OCI-LY3 (cell line): ENCODE results near the gene STAP1.

ENCODE experiments used
- H2AFZ ChIP-seq: fragments of 200-600, 300-600 bp; shearing (Covaris generic); 2 replicates; pipeline ENCODE4 v1.6.0; 2014; ENCODE audit warnings: antibody characterized with exemption, low read depth, low read length
- H3K27ac ChIP-seq: fragments of 200-600, 300-600 bp; sonication (generic); 2 replicates; pipeline ENCODE4 v1.5.1; 2014; ENCODE audit warnings: mild to moderate bottlenecking, low read length, moderate library complexity, mixed read lengths
- H3K27me3 ChIP-seq: fragments of 200-600, 300-600 bp; sonication (generic); 2 replicates; pipeline ENCODE4 v1.6.1; 2014; ENCODE audit warnings: low read depth, low read length, mixed read lengths
- H3K36me3 ChIP-seq: fragments of 200-600, 300-600 bp; sonication (generic); replicated peaks from 2 replicates; pipeline ENCODE3; 2014; ENCODE audit warnings: low read depth, low read length, mixed read lengths
- H3K4me1 ChIP-seq: fragments of 300-600, 200-600 bp; sonication (generic); 2 replicates; pipeline ENCODE4 v1.6.1; 2014; ENCODE audit warnings: low read length, mixed read lengths
- H3K4me2 ChIP-seq: fragments of 200-600, 300-600 bp; sonication (generic); 2 replicates; pipeline ENCODE4 v1.6.1; 2014; ENCODE audit warnings: low read length, mixed read lengths
- H3K4me3 ChIP-seq: fragments of 300-600, 200-600 bp; sonication (generic); 2 replicates; pipeline ENCODE4 v1.5.1; 2014; ENCODE audit warnings: antibody characterized with exemption, mild to moderate bottlenecking, low read length, moderate library complexity
- H3K79me2 ChIP-seq: fragments of 300-600, 200-600 bp; shearing (Covaris generic); 2 replicates; pipeline ENCODE4 v1.6.1; 2014; ENCODE audit warnings: mild to moderate bottlenecking, low read length, mixed read lengths
- H3K9ac ChIP-seq: fragments of 300-600, 200-600 bp; shearing (Covaris generic); 2 replicates; pipeline ENCODE4 v1.6.0; 2014; ENCODE audit warnings: mild to moderate bottlenecking, low read length, moderate library complexity
- H3K9me3 ChIP-seq: fragments of 200-600, 300-600 bp; shearing (Covaris generic); 2 replicates; pipeline ENCODE4 v1.6.1; 2014; ENCODE audit warnings: low read length, mixed read lengths; ENCODE audit not compliant: insufficient read depth
- H4K20me1 ChIP-seq: fragments of 200-600, 300-600 bp; sonication (generic); 2 replicates; pipeline ENCODE4 v1.6.1; 2016; ENCODE audit warnings: low read length, mixed read lengths; ENCODE audit not compliant: insufficient read depth
- EZH2phosphoT487 ChIP-seq: fragments of 200-600 bp; shearing (Covaris generic); IDR thresholded peaks from 2 replicates; pipeline ENCODE4 v1.6.1; 2018; ENCODE audit warnings: antibody characterized with exemption, mixed run types, low read depth
- TF ChIP-seq, protein P1 (sequence below): fragments of 200-600, 300-600 bp; sonication (generic); IDR thresholded peaks from 2 replicates; pipeline ENCODE4 v1.5.1; 2014; ENCODE audit warnings: antibody characterized with exemption, low read length, low read depth

The STAP1 gene

DNA sequence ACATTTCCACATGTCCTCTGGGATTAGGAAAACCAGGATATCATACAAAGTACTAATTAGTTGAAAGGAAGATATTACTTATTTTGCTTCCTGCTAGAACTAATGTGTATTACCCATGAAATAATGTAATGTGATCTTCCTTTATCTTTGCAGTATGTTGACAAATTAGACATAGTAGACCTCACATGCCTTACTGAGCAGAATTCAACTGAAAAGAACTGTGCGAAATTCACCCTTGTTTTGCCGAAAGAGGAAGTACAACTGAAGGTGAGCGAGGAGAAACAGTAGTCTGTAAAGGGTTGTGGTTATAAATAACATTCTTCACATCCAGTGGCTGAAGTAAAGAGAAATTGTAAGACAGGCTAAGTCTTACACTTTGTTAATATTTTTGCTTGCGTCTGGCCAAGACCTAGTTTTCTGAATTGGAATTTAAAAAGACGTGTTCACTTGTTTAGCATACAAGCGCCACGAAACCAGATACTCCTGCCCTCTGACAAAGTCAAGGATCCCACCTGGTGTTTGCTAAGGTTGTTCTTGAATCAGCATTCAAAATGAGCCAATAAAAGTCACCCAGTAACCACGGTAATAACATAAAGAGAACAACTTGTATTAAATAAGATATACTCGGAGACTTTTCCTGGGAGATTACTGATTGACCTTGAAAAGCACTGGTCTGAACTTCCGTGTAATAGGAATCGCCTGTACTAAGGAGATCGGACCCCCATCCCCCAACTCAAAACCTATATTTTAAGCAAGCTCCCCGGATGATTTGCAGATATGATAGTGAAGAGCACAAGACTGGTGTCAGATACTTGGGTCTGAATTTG lies 16.9 kb downstream of the STAP1 start:
- H3K9ac ChIP-seq: peak overlapping the region; percentile 60
- peak overlapping the region; percentile 98 for H2AFZ ChIP-seq
- peaks cover 26% of the 10 kb centered on the region for H3K4me1 ChIP-seq
- H3K9me3 ChIP-seq: no peaks in the 10 kb centered on the region
- H3K27me3 ChIP-seq: no peaks in the 10 kb centered on the region
- peak overlapping the region; percentile 75 for H3K27ac ChIP-seq
- no peaks in the 10 kb centered on the region for H3K36me3 ChIP-seq
- no peaks in the 10 kb centered on the region for H3K79me2 ChIP-seq
- TF ChIP-seq, protein P1, sequence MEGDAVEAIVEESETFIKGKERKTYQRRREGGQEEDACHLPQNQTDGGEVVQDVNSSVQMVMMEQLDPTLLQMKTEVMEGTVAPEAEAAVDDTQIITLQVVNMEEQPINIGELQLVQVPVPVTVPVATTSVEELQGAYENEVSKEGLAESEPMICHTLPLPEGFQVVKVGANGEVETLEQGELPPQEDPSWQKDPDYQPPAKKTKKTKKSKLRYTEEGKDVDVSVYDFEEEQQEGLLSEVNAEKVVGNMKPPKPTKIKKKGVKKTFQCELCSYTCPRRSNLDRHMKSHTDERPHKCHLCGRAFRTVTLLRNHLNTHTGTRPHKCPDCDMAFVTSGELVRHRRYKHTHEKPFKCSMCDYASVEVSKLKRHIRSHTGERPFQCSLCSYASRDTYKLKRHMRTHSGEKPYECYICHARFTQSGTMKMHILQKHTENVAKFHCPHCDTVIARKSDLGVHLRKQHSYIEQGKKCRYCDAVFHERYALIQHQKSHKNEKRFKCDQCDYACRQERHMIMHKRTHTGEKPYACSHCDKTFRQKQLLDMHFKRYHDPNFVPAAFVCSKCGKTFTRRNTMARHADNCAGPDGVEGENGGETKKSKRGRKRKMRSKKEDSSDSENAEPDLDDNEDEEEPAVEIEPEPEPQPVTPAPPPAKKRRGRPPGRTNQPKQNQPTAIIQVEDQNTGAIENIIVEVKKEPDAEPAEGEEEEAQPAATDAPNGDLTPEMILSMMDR: no peak
- no peak for TF ChIP-seq EZH2phosphoT487
- H3K4me3 ChIP-seq: peak overlapping the region; percentile 74
- H4K20me1 ChIP-seq: no peaks in the 10 kb centered on the region
- H3K4me2 ChIP-seq: peak overlapping the region; percentile 85

DNA sequence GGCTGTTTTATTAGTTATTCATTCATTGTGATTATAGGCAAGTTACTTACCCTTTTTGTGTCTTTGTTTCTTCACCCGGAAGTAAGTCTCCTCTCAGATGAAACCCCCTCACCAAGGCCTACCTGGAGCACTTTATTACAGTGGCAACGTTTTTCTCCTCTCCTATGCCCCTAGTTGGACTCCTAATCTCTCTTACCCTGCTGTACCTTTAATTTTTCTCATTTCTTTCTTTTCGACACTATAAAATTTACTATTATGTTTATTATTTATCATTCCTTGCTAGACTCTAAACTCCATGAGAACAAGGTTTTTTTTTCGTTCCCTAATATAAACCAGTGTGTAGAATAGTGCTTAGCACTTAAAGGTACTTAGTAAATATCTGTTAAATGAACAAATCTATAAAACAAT lies 17.5 kb downstream of the STAP1 start:
- no peaks in the 10 kb centered on the region for H3K36me3 ChIP-seq
- no peaks in the 10 kb centered on the region for H3K9me3 ChIP-seq
- no peaks in the 10 kb centered on the region for H4K20me1 ChIP-seq
- H3K79me2 ChIP-seq: no peaks in the 10 kb centered on the region
- TF ChIP-seq, protein P1: no peak
- peaks cover 26% of the 10 kb centered on the region for H3K4me1 ChIP-seq
- peak overlapping the region; percentile 85 for H3K4me2 ChIP-seq
- H3K27me3 ChIP-seq: no peaks in the 10 kb centered on the region
- H3K4me3 ChIP-seq: peak overlapping the region; percentile 74
- H2AFZ ChIP-seq: peak overlapping the region; percentile 98
- peak overlapping the region; percentile 75 for H3K27ac ChIP-seq
- H3K9ac ChIP-seq: peak overlapping the region; percentile 60

DNA sequence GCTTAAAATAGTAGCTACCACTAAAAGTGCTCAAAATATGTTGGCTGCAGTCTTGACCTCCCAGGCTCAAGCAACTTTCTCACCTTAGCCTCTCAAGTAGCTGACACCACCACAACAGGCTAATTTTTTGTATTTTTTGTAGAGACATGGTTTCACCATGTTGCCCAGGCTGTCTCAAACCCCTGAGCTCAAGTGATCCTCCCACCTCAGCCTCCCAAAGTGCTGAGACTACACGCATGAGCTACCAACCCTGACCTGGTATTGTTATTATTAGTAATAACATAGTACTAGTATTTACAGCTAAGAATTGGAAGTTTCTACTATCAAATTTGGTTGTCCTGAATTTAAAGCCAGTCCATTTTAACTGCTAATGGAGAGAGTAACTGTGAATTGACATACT lies 18.0 kb downstream of the STAP1 start:
- Histone ChIP-seq H3K4me2 (peak overlapping the region; percentile 85), H3K4me3 (peak overlapping the region; percentile 74; the same call in 1 of the 2 replicates), H3K36me3 (no peaks in the 10 kb centered on the region), H3K27me3 (no peaks in the 10 kb centered on the region), H3K79me2 (no peaks in the 10 kb centered on the region), H3K9me3 (no peaks in the 10 kb centered on the region), H4K20me1 (no peaks in the 10 kb centered on the region), H3K4me1 (peaks cover 26% of the 10 kb centered on the region), H3K27ac (peak overlapping the region; percentile 75; the same call in 1 of the 2 replicates), H2AFZ (peak overlapping the region; percentile 98), H3K9ac (no peak overlapping the region)
- TF ChIP-seq, protein P1: no peak

DNA sequence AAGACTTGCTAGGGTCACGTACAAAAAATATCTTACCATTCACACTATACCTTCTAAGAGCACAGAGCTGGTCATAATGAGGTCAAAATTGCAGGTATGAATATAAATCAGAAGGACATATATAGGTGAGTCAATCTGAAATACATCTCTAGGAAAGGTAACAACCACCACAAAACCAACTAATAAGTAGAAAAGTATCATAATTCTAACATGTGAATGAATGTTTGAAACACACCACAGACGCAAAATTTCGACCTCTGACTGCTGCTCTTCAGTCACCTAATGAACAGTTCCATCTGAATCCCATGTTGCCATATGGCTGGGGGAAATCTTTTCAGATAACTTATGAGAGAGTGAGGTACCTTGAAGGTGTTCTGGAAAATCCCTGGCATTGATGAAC lies 22.1 kb downstream of the STAP1 start:
- Histone ChIP-seq H3K4me3 (no peak overlapping the region), H3K36me3 (no peaks in the 10 kb centered on the region), H3K9ac (no peak overlapping the region), H3K27ac (no peak overlapping the region), H4K20me1 (no peaks in the 10 kb centered on the region), H3K4me2 (no peak overlapping the region), H3K27me3 (no peaks in the 10 kb centered on the region), H3K79me2 (no peaks in the 10 kb centered on the region), H3K4me1 (peaks cover 16% of the 10 kb centered on the region), H2AFZ (no peak overlapping the region), H3K9me3 (no peaks in the 10 kb centered on the region)
- TF ChIP-seq, protein P1: no peak
- no peak for TF ChIP-seq EZH2phosphoT487
